Suprapubic skin (tissue), 3 donors: ENCODE measurements around the gene ATG4D.

Experiments
- CTCF ChIP-seq, 2 donors: fragments of 200-600 bp in 1 of 2; fragments of 450-650 bp in 1 of 2; sonication (generic) in 1 of 2; IDR thresholded peaks; one replicate each; pipeline ENCODE4 v1.5.1; 2016 to 2019; ENCODE audit warnings: antibody characterized with exemption in 2 of 2, mild to moderate bottlenecking in 1 of 2, moderate library complexity in 1 of 2
- POLR2AphosphoS5 ChIP-seq, 3 donors: sonication (generic); formaldehyde crosslinking; IDR thresholded peaks; one replicate each; pipeline ENCODE4 v1.6.1; 2017; ENCODE audit warnings: antibody characterized with exemption in 3 of 3

- no peak for TF ChIP-seq POLR2AphosphoS5 (IDR thresholded peaks at IDR 0.05)
- no peak for TF ChIP-seq CTCF (IDR thresholded peaks at IDR 0.05)
Measured at GRCh38 chr19:10562609-10563008, 18.9 kb downstream of the ATG4D start.
